RWPE1 (cell line): ENCODE measurements around the gene CA10.

ENCODE experiments used
- CTCF ChIA-PET: fragments of 350-600 bp; sonication (Branson Sonifier 250); formaldehyde crosslinking; extraction: SDS; loops from one replicate; lab custom pipeline; 2021; lab: Yijun Ruan, JAX
- POLR2A ChIA-PET: fragments of 400-600 bp; formaldehyde crosslinking; extraction: SDS; loops from one replicate; lab custom pipeline; 2020; ENCODE audit warnings: antibody characterized with exemption; ENCODE audit not compliant: low non-redundant PET; lab: Yijun Ruan, JAX
- DNase-seq: peaks from one replicate; pipeline ENCODE4 v3.0.0; 2012; ENCODE audit warnings: low spot score
- H3K27ac ChIP-seq: fragments of 450-650 bp; 2 replicates; pipeline ENCODE4 v1.5.1; 2017
- CTCF ChIP-seq: fragments of 450-650 bp; conservative IDR thresholded peaks from 2 replicates; pipeline ENCODE4 v1.5.1; 2017; ENCODE audit warnings: low read depth, mild to moderate bottlenecking

Gene CA10

DNA sequence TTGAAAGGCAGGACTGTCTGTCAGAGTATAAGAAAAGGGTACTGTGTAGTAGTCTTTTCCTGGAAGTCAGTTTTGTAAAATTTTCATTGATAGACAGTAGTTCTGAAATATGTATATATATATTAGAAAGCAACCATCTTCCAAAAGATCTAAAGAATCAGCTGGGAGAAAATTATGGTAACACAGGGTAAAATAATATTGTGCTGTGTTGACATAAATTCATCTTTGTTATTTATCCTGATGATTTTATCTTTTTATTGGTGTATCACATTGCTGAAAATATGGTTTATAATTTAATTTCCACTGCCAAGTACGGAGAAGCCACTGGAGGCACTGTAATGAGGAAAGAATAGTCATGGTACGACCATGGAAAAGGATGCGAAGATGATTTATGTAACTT lies 324.9 kb downstream of the CA10 start:
- no peak for TF ChIP-seq CTCF
- CTCF ChIA-PET: no interaction called here
- POLR2A ChIA-PET: no interaction called here

DNA sequence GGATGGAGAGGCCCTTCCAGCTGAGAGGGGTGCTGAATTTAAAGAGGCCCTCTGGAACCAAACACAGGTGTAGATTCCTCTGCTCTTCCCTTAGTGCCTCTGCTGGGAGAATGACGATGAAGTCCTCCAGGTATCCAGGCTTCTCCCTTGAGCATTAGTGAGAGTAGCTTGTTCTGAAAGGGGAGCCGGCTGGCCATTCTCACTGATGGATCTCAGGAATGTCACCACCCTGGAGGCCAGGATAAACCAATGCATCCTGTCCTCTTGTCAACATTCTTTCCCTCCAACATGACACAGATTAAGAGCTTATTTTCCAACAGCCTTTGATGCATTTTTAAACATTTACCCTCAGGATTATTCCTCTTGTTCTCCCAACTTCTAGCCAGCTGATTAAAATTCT lies 325.5 kb downstream of the CA10 start:
- ChIA-PET POLR2A (no interaction called here), CTCF (interaction anchor here (0.6 to 1.2 kb wide), 2 partner anchors 69 to 258 kb away, joined by 3 read pairs; no protein-coding TSS in a partner anchor)
- no peak overlapping the region for H3K27ac ChIP-seq
- TF ChIP-seq CTCF: no peak
- no peak for DNase-seq

More for the DNA sequence above, 324.9 kb downstream of the CA10 start:
- DNase-seq: no peak
- H3K27ac ChIP-seq: no peak overlapping the region

GRCh38 chr17:51830886-51831285 lies 327.6 kb downstream of the CA10 start:
- no peak for TF ChIP-seq CTCF
- POLR2A ChIA-PET: no interaction called here
- no peak for DNase-seq
- no peak overlapping the region for H3K27ac ChIP-seq
- CTCF ChIA-PET: no interaction called here

- ChIA-PET CTCF (no interaction called here), POLR2A (no interaction called here)
- no peak overlapping the region for H3K27ac ChIP-seq
- TF ChIP-seq CTCF: no peak
- DNase-seq: no peak
These were observed 328.1 kb downstream of the CA10 start for GRCh38 chr17:51830451-51830850.

GRCh38 chr17:51828901-51829300 lies 329.6 kb downstream of the CA10 start:
- ChIA-PET POLR2A (no interaction called here), CTCF (interaction anchor here (0.7 kb wide), 1 partner anchor 56 kb away, joined by 5 read pairs; no protein-coding TSS in a partner anchor)
- no peak for DNase-seq
- H3K27ac ChIP-seq: no peak overlapping the region
- no peak for TF ChIP-seq CTCF

- no peak overlapping the region for H3K27ac ChIP-seq
- no peak for TF ChIP-seq CTCF
- CTCF ChIA-PET: interaction anchor here (0.6 kb wide), 1 partner anchor 17 kb away, joined by 3 read pairs; no protein-coding TSS in a partner anchor
- no peak for DNase-seq
- POLR2A ChIA-PET: no interaction called here
These were observed 331.4 kb downstream of the CA10 start for GRCh38 chr17:51827140-51827539.
